LNCaP clone FGC (cell line): ENCODE data around the gene MYOZ1.

ENCODE experiments used
- DNase-seq: peaks from one replicate; pipeline ENCODE4 v3.0.0-alpha.2; 2011; ENCODE audit warnings: low read depth
- H3K4me3 ChIP-seq: 2 replicates; pipeline ENCODE4 v1.5.1; 2011; ENCODE audit warnings: mild to moderate bottlenecking, low read depth, low read length, control low read depth
- TF ChIP-seq, protein P1 (sequence below): IDR thresholded peaks from 2 replicates; pipeline ENCODE4 v1.5.1; 2012; ENCODE audit warnings: mild to moderate bottlenecking; ENCODE audit not compliant: control insufficient read depth, insufficient read depth; ENCODE audit errors: extremely low read depth

Gene MYOZ1

GRCh38 chr10:73589563-73590126, 51.6 kb downstream of the MYOZ1 start:
- TF ChIP-seq, protein P1, sequence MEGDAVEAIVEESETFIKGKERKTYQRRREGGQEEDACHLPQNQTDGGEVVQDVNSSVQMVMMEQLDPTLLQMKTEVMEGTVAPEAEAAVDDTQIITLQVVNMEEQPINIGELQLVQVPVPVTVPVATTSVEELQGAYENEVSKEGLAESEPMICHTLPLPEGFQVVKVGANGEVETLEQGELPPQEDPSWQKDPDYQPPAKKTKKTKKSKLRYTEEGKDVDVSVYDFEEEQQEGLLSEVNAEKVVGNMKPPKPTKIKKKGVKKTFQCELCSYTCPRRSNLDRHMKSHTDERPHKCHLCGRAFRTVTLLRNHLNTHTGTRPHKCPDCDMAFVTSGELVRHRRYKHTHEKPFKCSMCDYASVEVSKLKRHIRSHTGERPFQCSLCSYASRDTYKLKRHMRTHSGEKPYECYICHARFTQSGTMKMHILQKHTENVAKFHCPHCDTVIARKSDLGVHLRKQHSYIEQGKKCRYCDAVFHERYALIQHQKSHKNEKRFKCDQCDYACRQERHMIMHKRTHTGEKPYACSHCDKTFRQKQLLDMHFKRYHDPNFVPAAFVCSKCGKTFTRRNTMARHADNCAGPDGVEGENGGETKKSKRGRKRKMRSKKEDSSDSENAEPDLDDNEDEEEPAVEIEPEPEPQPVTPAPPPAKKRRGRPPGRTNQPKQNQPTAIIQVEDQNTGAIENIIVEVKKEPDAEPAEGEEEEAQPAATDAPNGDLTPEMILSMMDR = no peak
- 0 out of 2 replicates have a peak overlapping the region, but pooled peaks have one; percentile 0 for H3K4me3 ChIP-seq
- DNase-seq = no peak

DNA sequence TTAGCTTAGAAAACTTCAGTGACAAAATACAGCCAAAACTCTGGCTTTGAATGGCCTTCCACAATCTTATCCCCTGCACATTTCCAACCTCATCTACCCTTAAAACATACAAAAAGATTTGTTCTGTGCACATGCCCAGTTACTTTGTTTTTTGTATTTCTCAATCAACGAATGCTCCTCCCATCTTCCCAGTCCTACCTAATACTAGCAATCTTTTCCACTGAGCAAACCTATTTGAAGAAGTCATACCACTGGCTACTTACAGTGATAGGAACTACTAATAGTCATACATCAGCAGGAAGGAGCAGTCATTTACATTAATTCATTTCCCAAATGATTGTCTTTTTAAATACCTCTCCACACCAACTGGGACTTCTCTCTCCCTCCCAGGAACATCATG, 52.6 kb downstream of the MYOZ1 start:
- TF ChIP-seq, protein P1 = no peak
- DNase-seq = no peak

DNA sequence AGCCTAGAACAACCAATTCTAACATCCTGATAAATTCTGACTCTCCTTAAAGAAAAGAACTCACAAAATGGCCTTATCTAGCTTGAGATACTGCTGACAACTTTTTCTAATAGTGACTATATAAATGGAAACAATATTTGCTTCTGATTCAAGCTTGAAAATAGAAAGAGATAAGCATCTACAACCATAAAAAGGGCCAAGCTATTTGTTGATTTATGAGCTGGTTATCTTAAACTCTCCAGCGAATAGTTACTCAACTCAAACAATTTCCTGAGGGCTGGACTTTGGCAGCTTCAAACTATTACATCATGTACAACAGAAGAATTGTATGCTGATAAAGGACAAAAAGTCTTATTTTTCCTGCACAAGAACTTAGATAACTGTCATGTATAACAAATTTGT, 54.7 kb downstream of the MYOZ1 start:
- TF ChIP-seq, protein P1 = no peak
- H3K4me3 ChIP-seq = peak overlapping the region; percentile 31; the same call in 1 of the 2 replicates
- DNase-seq = peak; percentile 99

More for the DNA sequence above, 52.6 kb downstream of the MYOZ1 start:
- no peak overlapping the region for H3K4me3 ChIP-seq

DNA sequence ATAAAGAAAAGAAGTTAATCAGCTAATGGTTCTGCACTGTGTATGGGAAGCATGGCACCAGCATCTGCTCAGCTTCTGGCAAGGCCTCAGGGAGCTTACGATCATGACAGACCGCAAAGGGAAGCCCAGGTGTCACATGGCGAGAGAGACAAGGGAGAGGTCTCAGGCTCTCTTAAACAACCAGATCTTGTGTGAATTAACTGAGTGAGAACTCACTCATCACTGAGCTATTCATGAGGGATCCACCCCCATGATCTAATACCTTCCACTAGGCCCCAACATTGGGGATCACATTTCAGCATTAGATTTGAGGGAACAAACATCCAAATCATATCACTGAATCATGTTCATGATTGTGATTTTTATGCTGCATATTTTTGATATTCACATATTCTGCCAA, 55.9 kb downstream of the MYOZ1 start:
- no peak for DNase-seq
- H3K4me3 ChIP-seq = no peak overlapping the region
- TF ChIP-seq, protein P1 = no peak

GRCh38 chr10:73584737-73585136, 56.5 kb downstream of the MYOZ1 start:
- no peak overlapping the region for H3K4me3 ChIP-seq
- TF ChIP-seq, protein P1 = no peak
- DNase-seq = no peak

- TF ChIP-seq, protein P1 = no peak
- no peak for DNase-seq
- no peak overlapping the region for H3K4me3 ChIP-seq
Measured at GRCh38 chr10:73581918-73582317, 59.4 kb downstream of the MYOZ1 start.
